ENCODE data around the gene RPS19. TPM values are rescaled to one million over a fixed set of nuclear protein-coding genes. Genes with fewer than 3 reads are reported as not detected.

Gene RPS19
- total and polyA plus RNA-seq, 10 of the 15 experiments (the other 5 are each of a cell fraction or from before 2014, with no cell fraction given), result 2,615 to 5,578 (median 4,127) TPM

DNA sequence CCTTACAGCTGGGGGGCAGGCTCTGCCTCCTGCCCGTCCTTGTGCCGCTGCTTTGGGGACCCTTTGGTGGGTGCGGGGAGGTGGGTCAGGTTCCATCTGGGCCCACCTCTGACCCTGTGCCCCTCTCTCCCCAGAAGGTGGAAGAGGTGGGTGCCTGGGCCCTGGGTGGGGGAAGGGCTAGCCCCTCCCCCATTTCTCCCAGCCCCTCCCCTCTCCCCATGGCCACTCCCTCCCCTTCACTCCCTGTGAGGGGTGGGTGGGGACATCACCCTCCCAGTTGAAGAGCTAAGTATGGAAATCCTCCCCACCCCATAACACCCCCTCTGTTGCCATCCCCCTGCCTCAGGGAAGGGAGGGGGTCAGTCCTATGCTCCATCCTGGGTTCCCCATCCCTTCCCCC, 37.1 kb downstream of the RPS19 start (continued):
- TF ChIP-seq, protein P1, sequence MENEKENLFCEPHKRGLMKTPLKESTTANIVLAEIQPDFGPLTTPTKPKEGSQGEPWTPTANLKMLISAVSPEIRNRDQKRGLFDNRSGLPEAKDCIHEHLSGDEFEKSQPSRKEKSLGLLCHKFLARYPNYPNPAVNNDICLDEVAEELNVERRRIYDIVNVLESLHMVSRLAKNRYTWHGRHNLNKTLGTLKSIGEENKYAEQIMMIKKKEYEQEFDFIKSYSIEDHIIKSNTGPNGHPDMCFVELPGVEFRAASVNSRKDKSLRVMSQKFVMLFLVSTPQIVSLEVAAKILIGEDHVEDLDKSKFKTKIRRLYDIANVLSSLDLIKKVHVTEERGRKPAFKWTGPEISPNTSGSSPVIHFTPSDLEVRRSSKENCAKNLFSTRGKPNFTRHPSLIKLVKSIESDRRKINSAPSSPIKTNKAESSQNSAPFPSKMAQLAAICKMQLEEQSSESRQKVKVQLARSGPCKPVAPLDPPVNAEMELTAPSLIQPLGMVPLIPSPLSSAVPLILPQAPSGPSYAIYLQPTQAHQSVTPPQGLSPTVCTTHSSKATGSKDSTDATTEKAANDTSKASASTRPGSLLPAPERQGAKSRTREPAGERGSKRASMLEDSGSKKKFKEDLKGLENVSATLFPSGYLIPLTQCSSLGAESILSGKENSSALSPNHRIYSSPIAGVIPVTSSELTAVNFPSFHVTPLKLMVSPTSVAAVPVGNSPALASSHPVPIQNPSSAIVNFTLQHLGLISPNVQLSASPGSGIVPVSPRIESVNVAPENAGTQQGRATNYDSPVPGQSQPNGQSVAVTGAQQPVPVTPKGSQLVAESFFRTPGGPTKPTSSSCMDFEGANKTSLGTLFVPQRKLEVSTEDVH (IDR thresholded peaks at IDR 0.05; ENCODE audit: low read depth, partially characterized antibody), result no peak
- TF ChIP-seq NRF1 (conservative IDR thresholded peaks at IDR 0.05; ENCODE audit: low read depth, low read length), result no peak
- TF ChIP-seq RBBP5 (conservative IDR thresholded peaks at IDR 0.05), result no peak
- TF ChIP-seq BCL11A (IDR thresholded peaks at IDR 0.05; ENCODE audit: low read depth, low read length), result no peak
- TF ChIP-seq MXI1 (IDR thresholded peaks at IDR 0.05; ENCODE audit: low read depth, low read length), result no peak
- TF ChIP-seq, protein P2, sequence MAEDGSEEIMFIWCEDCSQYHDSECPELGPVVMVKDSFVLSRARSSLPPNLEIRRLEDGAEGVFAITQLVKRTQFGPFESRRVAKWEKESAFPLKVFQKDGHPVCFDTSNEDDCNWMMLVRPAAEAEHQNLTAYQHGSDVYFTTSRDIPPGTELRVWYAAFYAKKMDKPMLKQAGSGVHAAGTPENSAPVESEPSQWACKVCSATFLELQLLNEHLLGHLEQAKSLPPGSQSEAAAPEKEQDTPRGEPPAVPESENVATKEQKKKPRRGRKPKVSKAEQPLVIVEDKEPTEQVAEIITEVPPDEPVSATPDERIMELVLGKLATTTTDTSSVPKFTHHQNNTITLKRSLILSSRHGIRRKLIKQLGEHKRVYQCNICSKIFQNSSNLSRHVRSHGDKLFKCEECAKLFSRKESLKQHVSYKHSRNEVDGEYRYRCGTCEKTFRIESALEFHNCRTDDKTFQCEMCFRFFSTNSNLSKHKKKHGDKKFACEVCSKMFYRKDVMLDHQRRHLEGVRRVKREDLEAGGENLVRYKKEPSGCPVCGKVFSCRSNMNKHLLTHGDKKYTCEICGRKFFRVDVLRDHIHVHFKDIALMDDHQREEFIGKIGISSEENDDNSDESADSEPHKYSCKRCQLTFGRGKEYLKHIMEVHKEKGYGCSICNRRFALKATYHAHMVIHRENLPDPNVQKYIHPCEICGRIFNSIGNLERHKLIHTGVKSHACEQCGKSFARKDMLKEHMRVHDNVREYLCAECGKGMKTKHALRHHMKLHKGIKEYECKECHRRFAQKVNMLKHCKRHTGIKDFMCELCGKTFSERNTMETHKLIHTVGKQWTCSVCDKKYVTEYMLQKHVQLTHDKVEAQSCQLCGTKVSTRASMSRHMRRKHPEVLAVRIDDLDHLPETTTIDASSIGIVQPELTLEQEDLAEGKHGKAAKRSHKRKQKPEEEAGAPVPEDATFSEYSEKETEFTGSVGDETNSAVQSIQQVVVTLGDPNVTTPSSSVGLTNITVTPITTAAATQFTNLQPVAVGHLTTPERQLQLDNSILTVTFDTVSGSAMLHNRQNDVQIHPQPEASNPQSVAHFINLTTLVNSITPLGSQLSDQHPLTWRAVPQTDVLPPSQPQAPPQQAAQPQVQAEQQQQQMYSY (CRISPR knock-in tag; IDR thresholded peaks at IDR 0.05), result no peak
- TF ChIP-seq KAT2A (conservative IDR thresholded peaks at IDR 0.05; ENCODE audit: control insufficient read depth, low read depth, low read length), result no peak

Data from GM12878 (cell line).